NCI-H2029 (cell line): ENCODE data around the gene ZSCAN26.

ENCODE experiments used
- DNase-seq: peaks from one replicate; lab custom pipeline; 2025; lab: John Stamatoyannopoulos, UW

Gene ZSCAN26

GRCh38 chr6:28266962-28267694 lies at the start of gene ZSCAN26:
Gene ZSCAN26, plus strand, starts transcription at chr6:28267143. Its CDS starts 4,777 bp downstream, at chr6:28271920.
- DNase-seq, result peak; percentile 82

- DNase-seq, result no peak
Measured at GRCh38 chr6:28217890-28218289, 49.1 kb upstream of the ZSCAN26 start.

- DNase-seq, result peak; percentile 67
Measured at GRCh38 chr6:28218312-28219248, 48.4 kb upstream of the ZSCAN26 start.

GRCh38 chr6:28220257-28221133 lies 46.4 kb upstream of the ZSCAN26 start:
- DNase-seq, result no peak

- DNase-seq, result no peak
Measured at GRCh38 chr6:28224131-28225055, 42.5 kb upstream of the ZSCAN26 start.

- DNase-seq, result peak; percentile 83
Measured at GRCh38 chr6:28225056-28225834, 41.7 kb upstream of the ZSCAN26 start, which contains the start of gene ZSCAN9. Gene ZSCAN9, plus strand, starts transcription at chr6:28225275. Its CDS starts 1,810 bp downstream, at chr6:28227085.

- no peak for DNase-seq
Measured at GRCh38 chr6:28226460-28226859, 40.5 kb upstream of the ZSCAN26 start.

- DNase-seq, result no peak
Measured at GRCh38 chr6:28232785-28233184, 34.2 kb upstream of the ZSCAN26 start.

- no peak for DNase-seq
Measured at GRCh38 chr6:28235912-28236452, 31.0 kb upstream of the ZSCAN26 start.

- DNase-seq, result no peak
Measured at GRCh38 chr6:28239636-28240035, 27.3 kb upstream of the ZSCAN26 start.

GRCh38 chr6:28240471-28240870 lies 26.5 kb upstream of the ZSCAN26 start:
- DNase-seq, result no peak

GRCh38 chr6:28243946-28244345 lies 23.0 kb upstream of the ZSCAN26 start:
- DNase-seq, result no peak

GRCh38 chr6:28245206-28245941 lies 21.6 kb upstream of the ZSCAN26 start:
- DNase-seq, result no peak

- DNase-seq, result no peak
Measured at GRCh38 chr6:28248916-28249315, 18.0 kb upstream of the ZSCAN26 start.

GRCh38 chr6:28250747-28251146 lies 16.2 kb upstream of the ZSCAN26 start:
- no peak for DNase-seq

GRCh38 chr6:28251661-28252008 lies 15.3 kb upstream of the ZSCAN26 start:
- DNase-seq, result no peak

- peak; percentile 86 for DNase-seq
Measured at GRCh38 chr6:28252009-28252975, 14.7 kb upstream of the ZSCAN26 start, which contains the start of gene ZKSCAN4. Gene ZKSCAN4, minus strand, starts transcription at chr6:28252269. Its CDS starts 289 bp downstream, at chr6:28251980.

GRCh38 chr6:28254121-28254519 lies 12.8 kb upstream of the ZSCAN26 start:
- no peak for DNase-seq
